ENCODE measurements around the gene NRP1. TPM values are rescaled to one million over a fixed set of nuclear protein-coding genes. Genes with fewer than 3 reads are reported as not detected.

The NRP1 gene
- total and polyA plus RNA-seq, 5 experiments from 2014 or later: 0.60 to 0.88 TPM; not detected in 3

GRCh38 chr10:33341637-33342036, 7.2 kb upstream of the NRP1 start:
- ATAC-seq (no peak), DNase-seq (no peak)
- peaks cover 0 to 16% (median 3%) of the 10 kb centered on the region in 9 donors for H3K9me3 Mint-ChIP-seq
- H3K4me1 Mint-ChIP-seq: peaks cover 0 to 14% (median 6%) of the 10 kb centered on the region in 4 donors
- H3K27ac Mint-ChIP-seq: no peak overlapping the region
- peaks cover 27 to 52% (median 34%) of the 10 kb centered on the region in 5 donors for H3K27me3 Mint-ChIP-seq
- peaks cover 2 to 12% (median 5%) of the 10 kb centered on the region in 3 donors for H3K36me3 Mint-ChIP-seq
- peak overlapping the region in 1 of 10 donors; percentile 31 for H3K4me3 Mint-ChIP-seq
- POLR2A ChIA-PET: no interaction called here

GRCh38 chr10:33337326-33337957, 3.0 kb upstream of the NRP1 start:
- DNase-seq (no peak), ATAC-seq (no peak)
- Mint-ChIP-seq H3K4me1 (peaks cover 3 to 26% (median 20%) of the 10 kb centered on the region in 4 donors), H3K9me3 (no peaks in the 10 kb centered on the region), H3K27me3 (peaks cover 25 to 43% (median 40%) of the 10 kb centered on the region in 5 donors), H3K27ac (peak overlapping the region in 1 of 10 donors; percentile 21), H3K4me3 (peak overlapping the region; percentile 44 to 80 (median 58)), H3K36me3 (no peaks in the 10 kb centered on the region)
- POLR2A ChIA-PET: no interaction called here

- ATAC-seq (no peak), DNase-seq (peak in 1 of 10 donors; percentile 11)
- Mint-ChIP-seq H3K4me1 (peaks cover 3 to 23% (median 18%) of the 10 kb centered on the region in 4 donors), H3K27ac (peak overlapping the region in 2 of 10 donors; percentile 21 to 65), H3K36me3 (no peaks in the 10 kb centered on the region), H3K4me3 (peak overlapping the region; percentile 44 to 80 (median 58)), H3K9me3 (no peaks in the 10 kb centered on the region), H3K27me3 (peaks cover 31 to 50% (median 46%) of the 10 kb centered on the region in 5 donors)
- POLR2A ChIA-PET: no interaction called here
Measured at GRCh38 chr10:33336582-33337325, 2.3 kb upstream of the NRP1 start.

GRCh38 chr10:33335801-33336581, 1.5 kb upstream of the NRP1 start:
- Mint-ChIP-seq H3K4me3 (peak overlapping the region; percentile 2 to 79 (median 60)), H3K9me3 (no peaks in the 10 kb centered on the region), H3K27me3 (peaks cover 36 to 57% (median 54%) of the 10 kb centered on the region in 5 donors), H3K36me3 (no peaks in the 10 kb centered on the region), H3K27ac (no peak overlapping the region), H3K4me1 (peaks cover 3 to 21% (median 17%) of the 10 kb centered on the region in 4 donors)
- POLR2A ChIA-PET: no interaction called here
- DNase-seq: peak in 1 of 10 donors; percentile 1
- no peak for ATAC-seq

GRCh38 chr10:33335551-33335800, 1.0 kb upstream of the NRP1 start:
- peak overlapping the region in 3 of 10 donors; percentile 33 to 79 (median 64) for H3K4me3 Mint-ChIP-seq
- H3K36me3 Mint-ChIP-seq: no peaks in the 10 kb centered on the region
- H3K9me3 Mint-ChIP-seq: no peaks in the 10 kb centered on the region
- DNase-seq: no peak
- POLR2A ChIA-PET: no interaction called here
- peaks cover 38 to 62% (median 56%) of the 10 kb centered on the region in 5 donors for H3K27me3 Mint-ChIP-seq
- peaks cover 3 to 24% (median 20%) of the 10 kb centered on the region in 4 donors for H3K4me1 Mint-ChIP-seq
- H3K27ac Mint-ChIP-seq: no peak overlapping the region
- ATAC-seq: no peak

- Mint-ChIP-seq H3K4me3 (peak overlapping the region; percentile 48 to 80 (median 71)), H3K27me3 (peaks cover 38 to 67% (median 59%) of the 10 kb centered on the region in 5 donors), H3K9me3 (no peaks in the 10 kb centered on the region), H3K27ac (no peak overlapping the region), H3K4me1 (peaks cover 3 to 28% (median 20%) of the 10 kb centered on the region in 4 donors), H3K36me3 (no peaks in the 10 kb centered on the region)
- POLR2A ChIA-PET: no interaction called here
- peak in 4 of 10 donors; percentile 6 to 20 (median 18) for DNase-seq
- peak; percentile 40 to 43 for ATAC-seq
Measured at GRCh38 chr10:33334805-33335550, 511 bp upstream of the NRP1 start.

- H3K27me3 Mint-ChIP-seq: peaks cover 30 to 68% (median 57%) of the 10 kb centered on the region in 5 donors
- POLR2A ChIA-PET: interaction anchor here (0.6 kb wide), 1 partner anchor 679 kb away, joined by 3 read pairs; no protein-coding TSS in a partner anchor
- no peak overlapping the region for H3K27ac Mint-ChIP-seq
Measured at GRCh38 chr10:33333260-33334101, 986 bp downstream of the NRP1 start.

GRCh38 chr10:33332183-33333065, 2.0 kb downstream of the NRP1 start:
- DNase-seq (no peak), ATAC-seq (no peak)
- Mint-ChIP-seq H3K4me1 (peaks cover 3 to 28% (median 20%) of the 10 kb centered on the region in 4 donors), H3K4me3 (peak overlapping the region in 1 of 10 donors; percentile 87), H3K36me3 (no peaks in the 10 kb centered on the region), H3K27ac (no peak overlapping the region), H3K27me3 (peaks cover 30 to 74% (median 63%) of the 10 kb centered on the region in 5 donors), H3K9me3 (no peaks in the 10 kb centered on the region)
- POLR2A ChIA-PET: no interaction called here

More at GRCh38 chr10:33333260-33334101, 986 bp downstream of the NRP1 start:
- Mint-ChIP-seq H3K36me3 (no peaks in the 10 kb centered on the region), H3K9me3 (no peaks in the 10 kb centered on the region), H3K4me1 (peaks cover 3 to 28% (median 20%) of the 10 kb centered on the region in 4 donors), H3K4me3 (peak overlapping the region; percentile 71 to 87 (median 82))
- peak in 3 of 10 donors; percentile 20 to 34 (median 30) for DNase-seq
- ATAC-seq: peak; percentile 62 to 67

GRCh38 chr10:33331379-33331694, 3.1 kb downstream of the NRP1 start:
- H3K4me1 Mint-ChIP-seq: peaks cover 3 to 27% (median 17%) of the 10 kb centered on the region in 4 donors
- H3K4me3 Mint-ChIP-seq: no peak overlapping the region
- H3K27me3 Mint-ChIP-seq: peaks cover 25 to 72% (median 56%) of the 10 kb centered on the region in 5 donors
- ATAC-seq (no peak), DNase-seq (no peak)
- POLR2A ChIA-PET: no interaction called here
- H3K27ac Mint-ChIP-seq: no peak overlapping the region
- H3K36me3 Mint-ChIP-seq: no peaks in the 10 kb centered on the region
- no peaks in the 10 kb centered on the region for H3K9me3 Mint-ChIP-seq

- POLR2A ChIA-PET: no interaction called here
- Mint-ChIP-seq H3K4me1 (peaks cover 3 to 22% (median 14%) of the 10 kb centered on the region in 4 donors), H3K36me3 (no peaks in the 10 kb centered on the region), H3K27me3 (peaks cover 25 to 78% (median 50%) of the 10 kb centered on the region in 5 donors), H3K9me3 (no peaks in the 10 kb centered on the region), H3K27ac (peak overlapping the region in 1 of 10 donors; percentile 13), H3K4me3 (peak overlapping the region in 2 of 10 donors; percentile 17 to 23)
- DNase-seq (peak; percentile 40 to 84 (median 64)), ATAC-seq (peak; percentile 57 to 63)
Measured at GRCh38 chr10:33330543-33331378, 3.7 kb downstream of the NRP1 start.

Measured in naive thymus-derived CD8-positive, alpha-beta T cell (primary cell).